Endothelial cell of umbilical vein (primary cell): Measurements from ENCODE around the gene HABP2. TPM values are rescaled to one million over a fixed set of nuclear protein-coding genes. Genes with fewer than 3 reads are reported as not detected.

Source experiments
- BruUV-seq: library from RNA; stranded (reverse); fragments of 400-500 nt; replicated peaks from 2 replicates; lab custom pipeline; 2021; lab: Mats Ljungman, UMichigan
- CTCF ChIA-PET: fragments of 300-600, 350-600 bp; sonication (Branson Sonifier 250); formaldehyde crosslinking; loops from one replicate; lab custom pipeline; 2021; ENCODE audit warnings: antibody characterized with exemption, inconsistent platforms; lab: Charles Lee
- POLR2A ChIA-PET: fragments of 300-600, 350-600 bp; sonication (Branson Sonifier 250); formaldehyde crosslinking; loops from one replicate; lab custom pipeline; 2021; ENCODE audit warnings: antibody characterized with exemption, inconsistent platforms; lab: Charles Lee
- DNase-seq: peaks from one replicate; pipeline ENCODE4 v3.0.0-alpha.2; 2011; ENCODE audit warnings: low read depth, low spot score
- FAIRE-seq: peaks from 2 replicates; lab custom pipeline; 2011; peaks lifted over from hg19 to GRCh38; lab: Jason Lieb, UNC
- H2AFZ ChIP-seq: 2 replicates; pipeline ENCODE4 v1.6.0; 2012; ENCODE audit warnings: low read depth, low read length, control low read depth, inconsistent platforms
- H3K27ac ChIP-seq: 2 replicates; pipeline ENCODE4 v1.5.1; 2011; ENCODE audit warnings: low read depth, mild to moderate bottlenecking, control low read depth, low read length, moderate library complexity; ENCODE audit not compliant: insufficient read depth
- H3K27me3 ChIP-seq, 2 experiments: 2 replicates each; pipeline versions ENCODE4 v1.6.0 to v1.6.1; 2011; ENCODE audit warnings: low read length in 2 of 2, mixed read lengths in 1 of 2; ENCODE audit not compliant: control insufficient read depth in 2 of 2, insufficient read depth in 2 of 2
- H3K36me3 ChIP-seq, 2 experiments: 2 replicates in 1 of 2; 3 replicates in 1 of 2; pipeline ENCODE4 v1.5.1; 2011; ENCODE audit warnings: low read length in 2 of 2, mild to moderate bottlenecking in 1 of 2, moderate library complexity in 1 of 2; ENCODE audit not compliant: control insufficient read depth in 2 of 2, insufficient read depth in 2 of 2; ENCODE audit errors: extremely low read depth in 1 of 2
- H3K4me1 ChIP-seq: 3 replicates; pipeline ENCODE4 v1.5.1; 2011; ENCODE audit warnings: mild to moderate bottlenecking, low read length; ENCODE audit not compliant: control insufficient read depth, insufficient read depth; ENCODE audit errors: extremely low read depth
- H3K4me2 ChIP-seq: 2 replicates; pipeline ENCODE4 v1.6.1; 2011; ENCODE audit warnings: low read length, control low read depth, mixed read lengths; ENCODE audit not compliant: insufficient read depth
- H3K4me3 ChIP-seq, 3 experiments: fragments of 200-600 bp in 1 of 3; sonication (generic), shearing (Covaris generic) in 1 of 3; replicated peaks in 1 of 3; 2 replicates each; pipeline ENCODE4 v1.5.1; 2011 to 2016; ENCODE audit warnings: control low read depth in 3 of 3, low read length in 3 of 3, mild to moderate bottlenecking in 2 of 3, inconsistent platforms in 1 of 3, low read depth in 1 of 3, moderate library complexity in 1 of 3; ENCODE audit not compliant: insufficient read depth in 1 of 3
- H3K79me2 ChIP-seq: 2 replicates; pipeline ENCODE4 v1.6.0; 2012; ENCODE audit warnings: low read length, inconsistent platforms; ENCODE audit not compliant: control insufficient read depth, insufficient read depth
- H3K9ac ChIP-seq: replicated peaks from 2 replicates; pipeline ENCODE3; 2011; ENCODE audit warnings: low read length, control low read depth; ENCODE audit not compliant: insufficient read depth; ENCODE audit errors: extremely low read depth
- H3K9me1 ChIP-seq: replicated peaks from 3 replicates; pipeline ENCODE4 v1.6.0; 2011; ENCODE audit warnings: mild to moderate bottlenecking, low read length; ENCODE audit not compliant: control insufficient read depth, insufficient read depth; ENCODE audit errors: extremely low read depth
- H3K9me3 ChIP-seq: replicated peaks from 2 replicates; pipeline ENCODE4 v1.5.1; 2012; ENCODE audit warnings: low read length, inconsistent platforms; ENCODE audit not compliant: control insufficient read depth, insufficient read depth
- H4K20me1 ChIP-seq: replicated peaks from 2 replicates; pipeline ENCODE3; 2011; ENCODE audit warnings: mild to moderate bottlenecking, low read length; ENCODE audit not compliant: control insufficient read depth, insufficient read depth; ENCODE audit errors: extremely low read depth
- CTCF ChIP-seq, 2 donors: IDR thresholded peaks; 1 replicate in 1 of 2; 2 replicates in 1 of 2; pipeline ENCODE4 v1.5.1; 2011; ENCODE audit warnings: low read length in 2 of 2, mild to moderate bottlenecking in 2 of 2, moderate library complexity in 2 of 2, control low read depth in 1 of 2, inconsistent platforms in 1 of 2, low read depth in 1 of 2; ENCODE audit not compliant: insufficient read depth in 1 of 2; ENCODE audit errors: extremely low read depth in 1 of 2
- EZH2 ChIP-seq: IDR thresholded peaks from 2 replicates; pipeline ENCODE4 v1.6.1; 2012; ENCODE audit warnings: borderline replicate concordance, low read depth, mild to moderate bottlenecking, moderate library complexity, low read length, inconsistent platforms; ENCODE audit not compliant: severe bottlenecking
- FOS ChIP-seq: IDR thresholded peaks from 2 replicates; pipeline ENCODE4 v1.6.1; 2011; ENCODE audit warnings: mild to moderate bottlenecking, low read length, moderate library complexity, borderline replicate concordance; ENCODE audit not compliant: insufficient read depth
- GATA2 ChIP-seq: IDR thresholded peaks from 2 replicates; pipeline ENCODE4 v1.7.0; 2011; ENCODE audit warnings: low read depth, mild to moderate bottlenecking, moderate library complexity, mixed read lengths, low read length; ENCODE audit not compliant: insufficient read length, insufficient read depth
- JUN ChIP-seq: IDR thresholded peaks from 2 replicates; pipeline ENCODE4 v1.6.1; 2011; ENCODE audit warnings: borderline replicate concordance, low read depth; ENCODE audit not compliant: insufficient read length, insufficient read depth
- MAX ChIP-seq: IDR thresholded peaks from 2 replicates; pipeline ENCODE4 v1.6.1; 2011; ENCODE audit not compliant: insufficient read depth, insufficient read length
- MYC ChIP-seq: IDR thresholded peaks from one replicate; pipeline ENCODE4 v1.6.1; 2011; ENCODE audit warnings: mild to moderate bottlenecking, low read depth, low read length
- POLR2A ChIP-seq: IDR thresholded peaks from 2 replicates; pipeline ENCODE4 v1.6.1; 2012; ENCODE audit warnings: low read depth, mild to moderate bottlenecking, control low read depth, low read length
- POLR2AphosphoS5 ChIP-seq: IDR thresholded peaks from 2 replicates; pipeline ENCODE4 v1.6.1; 2012; ENCODE audit warnings: low read depth, mild to moderate bottlenecking, control low read depth, low read length, moderate library complexity; ENCODE audit not compliant: insufficient read depth
- dilution Hi-C: fragments of 300-500 bp; cut with MboI; formaldehyde crosslinking; loops from one replicate; pipeline ENCODE4 v1.15.0; 2019; ENCODE audit warnings: low sequenced_read_pairs; ENCODE audit not compliant: extremely low pct_ligation_motif_present
- intact Hi-C: fragments of 100-400 bp; cut with micrococcal nuclease; formaldehyde crosslinking; loops from one replicate; pipeline ENCODE4 v1.10.0; 2022
- polyA plus RNA-seq, 4 experiments: library from polyadenylated mRNA; depleted of rRNA in 3 of 4; stranded (reverse) in 3 of 4; unstranded in 1 of 4; fragments of >200 nt; gene quantifications; 2 replicates each; pipeline versions ENCODE4 v1.2.1 to v1.2.3, GENCODE V29; 2011 to 2012; ENCODE audit warnings: missing spikeins in 1 of 4
- total RNA-seq: library from RNA; stranded (reverse); gene quantifications from 2 replicates; pipeline ENCODE4 v1.2.3, GENCODE V29; 2021

Gene HABP2
- total and polyA plus RNA-seq, 2 donors (not counting 3 experiments of a cell fraction or from before 2014, with no cell fraction given) = 0.04 TPM; not detected in 1

DNA sequence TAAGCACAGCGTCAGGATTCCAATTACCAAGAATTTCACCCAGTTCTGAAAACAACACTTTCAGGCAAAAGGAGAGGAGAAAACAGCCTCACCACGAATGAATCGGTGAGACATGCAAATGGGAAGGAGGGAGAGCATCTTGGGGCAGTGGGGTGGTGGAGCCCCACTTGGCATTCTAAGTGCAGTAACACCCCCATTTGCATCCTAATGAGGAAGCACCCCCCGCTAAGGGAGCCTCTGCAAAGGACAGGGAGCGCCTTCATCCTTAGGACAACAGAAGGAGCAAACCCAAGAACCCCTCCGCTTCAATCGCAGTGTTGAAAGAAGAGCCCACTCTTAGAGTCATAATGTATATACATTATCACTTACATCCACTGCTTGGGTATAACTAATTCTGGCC lies 64.2 kb downstream of the HABP2 start:
- FAIRE-seq = no peak
- dilution Hi-C loops = no loop called here

More for the DNA sequence above, 64.2 kb downstream of the HABP2 start:
- no peaks in the 10 kb centered on the region for H3K9me3 ChIP-seq
- no peaks in the 10 kb centered on the region for H3K9me1 ChIP-seq
- no peak overlapping the region for H3K9ac ChIP-seq
- CTCF ChIA-PET = no interaction called here
- H3K4me2 ChIP-seq = no peak overlapping the region
- no peaks in the 10 kb centered on the region for H4K20me1 ChIP-seq
- TF ChIP-seq JUN = no peak
- no peak for TF ChIP-seq CTCF (IDR thresholded peaks at IDR 0.05; ENCODE audit: extremely low read depth in 1 of 2, insufficient read depth in 1 of 2, low read depth in 1 of 2, low read length in 2 of 2)
- no peak for TF ChIP-seq MYC
- no peak for TF ChIP-seq POLR2A
- TF ChIP-seq POLR2AphosphoS5 = no peak
- TF ChIP-seq GATA2 = no peak
- no peak for TF ChIP-seq FOS
- no peak for TF ChIP-seq MAX
- no peak for TF ChIP-seq EZH2
- intact Hi-C loops = no loop called here
- H3K4me1 ChIP-seq = no peaks in the 10 kb centered on the region
- no peak for DNase-seq
- H3K4me3 ChIP-seq = no peak overlapping the region
- H2AFZ ChIP-seq = no peak overlapping the region
- H3K36me3 ChIP-seq = no peaks in the 10 kb centered on the region
- peaks cover 2 to 19% of the 10 kb centered on the region in 2 experiments for H3K27me3 ChIP-seq
- POLR2A ChIA-PET = no interaction called here
- no peaks in the 10 kb centered on the region for H3K79me2 ChIP-seq
- no peak overlapping the region for H3K27ac ChIP-seq
- no TSS peak for BruUV-seq
